HG03139 (cell line): ENCODE results near the gene ZBTB16.

Experiments used
- ATAC-seq: cut with Tn5 transposase; IDR thresholded peaks from one replicate; pipeline ENCODE4 v1.9.1; 2021; ENCODE audit not compliant: unreplicated experiment

The ZBTB16 gene

DNA sequence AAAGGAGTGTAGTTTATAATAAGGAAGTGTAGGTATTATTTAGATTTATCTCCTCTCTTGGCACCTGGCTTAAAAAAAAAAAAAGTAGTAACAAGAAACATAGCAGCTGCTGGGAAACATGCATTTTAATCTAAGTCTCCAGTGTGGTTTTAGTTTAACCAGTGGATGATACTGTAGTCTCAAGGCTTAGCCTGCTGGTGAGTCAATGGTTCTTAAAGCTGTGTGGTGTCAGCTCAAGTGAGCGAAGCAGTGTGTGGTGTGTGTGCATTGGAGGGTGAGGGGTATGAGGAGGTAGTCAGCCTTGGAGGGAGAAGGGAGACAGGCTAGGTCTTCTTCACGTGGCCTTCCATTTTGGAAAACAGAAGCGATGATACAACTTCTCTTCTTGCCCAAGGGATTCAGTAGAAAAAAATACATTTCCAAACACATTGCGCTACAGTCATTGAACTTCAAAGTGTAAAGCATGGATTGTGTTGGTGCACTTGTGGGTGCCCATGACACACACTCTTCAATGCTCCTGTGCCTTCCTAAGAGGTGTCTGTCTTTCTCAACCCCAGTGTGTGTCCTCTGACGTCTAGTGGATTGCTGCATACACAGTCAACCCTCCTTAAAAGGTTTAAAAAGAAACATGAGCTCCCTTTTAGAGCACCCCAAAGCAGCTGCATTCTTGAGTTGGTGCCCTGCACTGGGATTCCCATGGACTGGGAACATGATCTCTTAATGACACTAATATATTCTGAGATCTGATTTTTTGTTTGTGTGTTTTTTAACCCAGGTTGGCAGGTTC lies 40.1 kb downstream of the ZBTB16 start:
- no peak for ATAC-seq

DNA sequence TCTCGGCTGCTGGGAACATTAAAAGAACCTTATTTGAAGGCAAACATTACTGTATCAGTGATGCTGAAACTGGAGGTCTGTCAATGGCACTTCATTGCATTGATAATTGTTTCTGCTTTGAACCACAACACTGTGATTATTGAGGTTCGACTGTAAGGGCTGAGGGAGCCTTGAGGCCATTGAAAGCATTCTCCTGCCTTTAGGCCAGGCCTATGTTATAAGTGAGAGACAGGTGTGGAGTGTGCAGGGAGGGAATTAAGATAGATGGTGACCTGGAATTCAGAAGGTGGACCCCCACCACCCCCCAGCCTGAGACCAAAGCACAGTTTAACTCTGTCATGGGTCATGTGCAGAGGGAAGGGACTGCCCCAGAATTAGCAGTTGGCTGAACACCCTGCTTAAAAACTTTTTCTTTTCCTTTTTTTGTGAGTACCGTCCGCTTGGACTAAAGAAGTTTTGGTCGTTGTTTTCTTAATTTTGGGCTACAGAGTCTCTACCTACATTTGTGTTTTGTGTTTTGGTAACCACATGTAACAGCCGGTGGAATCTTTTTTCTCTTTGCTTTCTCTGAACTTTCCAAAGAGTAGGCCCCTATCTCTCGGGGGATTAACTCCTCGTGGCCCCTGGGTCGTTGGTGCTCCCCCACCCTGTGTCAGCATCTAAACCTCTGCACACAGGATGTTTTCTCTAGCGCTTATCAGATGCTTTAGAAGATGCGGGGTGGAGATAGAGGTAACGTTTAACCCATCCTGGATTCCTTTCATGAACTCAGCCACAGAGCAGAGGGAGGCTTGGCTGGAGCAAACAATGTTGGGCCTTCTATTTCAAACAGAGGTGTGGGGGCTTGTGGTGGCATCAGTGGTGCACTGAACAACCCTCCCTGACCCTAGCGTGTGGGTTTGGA lies 43.7 kb downstream of the ZBTB16 start:
- ATAC-seq, result no peak

DNA sequence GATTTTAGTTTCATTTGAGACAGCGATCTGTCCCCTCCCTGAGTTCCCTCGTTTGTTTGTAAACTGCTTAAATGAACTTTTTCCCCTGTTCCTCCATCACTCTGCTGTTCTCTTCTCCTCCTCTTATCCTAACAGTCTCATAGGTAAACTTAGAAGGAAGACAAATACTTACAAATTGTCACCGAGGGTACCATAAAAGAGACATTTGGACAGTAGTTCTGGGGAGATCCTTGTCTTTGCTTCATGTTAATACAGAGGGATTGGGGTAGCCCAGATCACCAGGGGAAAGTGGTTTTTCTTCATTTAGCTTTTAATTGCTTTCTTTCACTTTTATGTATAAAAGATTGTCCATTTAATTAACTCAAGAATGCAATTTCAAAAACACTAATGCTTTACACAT lies 46.1 kb downstream of the ZBTB16 start:
- ATAC-seq, result no peak

DNA sequence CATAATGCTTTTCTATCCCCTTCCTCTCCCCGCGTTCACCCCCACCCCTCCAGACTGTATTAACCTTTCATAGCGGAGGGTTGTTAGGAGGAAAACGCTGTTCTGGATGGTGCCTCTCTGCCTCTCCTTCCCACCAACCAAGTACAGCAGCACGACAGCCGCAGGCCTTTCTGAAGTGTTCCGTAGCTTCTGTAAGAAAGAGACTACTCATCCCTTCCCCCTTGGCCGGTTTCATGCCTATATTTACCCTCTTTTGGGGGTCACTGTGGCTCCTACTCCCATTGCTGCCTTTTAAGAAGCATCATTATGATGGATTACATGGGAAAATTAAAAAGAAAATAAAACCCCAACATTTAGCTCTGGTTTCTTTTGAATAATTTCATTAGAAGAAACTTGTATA lies 46.5 kb downstream of the ZBTB16 start:
- ATAC-seq, result no peak

DNA sequence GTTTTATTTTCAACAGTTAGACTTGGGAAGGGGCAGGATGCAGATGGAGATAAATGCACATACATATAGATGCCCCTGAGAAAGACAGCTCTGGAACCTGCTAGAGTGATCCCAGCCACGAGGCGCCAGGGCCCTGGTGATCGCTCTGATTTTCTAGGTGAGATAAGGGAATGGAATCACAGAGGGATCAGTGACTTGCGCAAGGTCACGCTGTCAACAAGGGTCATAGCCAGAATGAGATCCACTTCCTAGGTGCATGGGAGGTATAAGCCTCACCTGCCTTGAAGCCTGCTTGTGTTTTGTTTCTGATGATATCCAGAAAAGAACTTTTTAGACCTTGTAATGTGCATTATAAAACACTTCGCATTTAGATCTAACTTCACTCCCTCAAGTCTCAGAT lies 47.5 kb downstream of the ZBTB16 start:
- no peak for ATAC-seq

DNA sequence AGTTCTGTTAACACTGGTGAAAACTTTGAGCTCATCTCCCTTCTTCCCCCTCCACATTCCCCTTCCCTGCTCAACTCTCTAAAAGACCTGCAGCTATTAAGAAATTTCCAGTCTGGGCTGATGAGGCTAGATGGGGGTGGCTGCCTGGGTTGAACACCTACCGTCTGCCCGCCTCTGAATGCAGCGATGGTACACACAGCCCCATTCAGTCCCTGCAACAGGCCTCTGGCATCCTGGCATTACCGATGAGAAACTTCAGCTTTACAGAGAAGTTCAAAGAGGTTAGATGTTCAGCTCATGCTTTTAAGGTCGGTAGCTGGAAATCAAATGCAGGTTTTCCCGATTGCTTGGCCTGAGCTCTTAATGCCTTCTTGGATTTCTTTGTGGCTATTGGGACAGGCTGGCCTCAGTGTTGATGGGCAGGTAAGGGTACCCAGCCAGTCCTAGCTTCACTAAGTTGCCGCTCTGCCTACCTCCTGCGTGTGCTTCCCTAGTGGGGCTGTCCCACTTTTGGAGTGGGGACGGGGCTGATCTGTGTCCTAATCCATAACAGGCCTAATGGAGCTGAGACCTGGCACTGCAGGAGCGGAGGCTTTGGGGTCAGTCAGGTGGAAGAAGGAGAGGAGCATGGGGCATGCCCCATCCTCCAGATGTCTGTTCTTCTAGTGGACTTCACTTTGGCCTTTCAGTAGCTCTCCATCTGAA lies 49.1 kb downstream of the ZBTB16 start:
- no peak for ATAC-seq

DNA sequence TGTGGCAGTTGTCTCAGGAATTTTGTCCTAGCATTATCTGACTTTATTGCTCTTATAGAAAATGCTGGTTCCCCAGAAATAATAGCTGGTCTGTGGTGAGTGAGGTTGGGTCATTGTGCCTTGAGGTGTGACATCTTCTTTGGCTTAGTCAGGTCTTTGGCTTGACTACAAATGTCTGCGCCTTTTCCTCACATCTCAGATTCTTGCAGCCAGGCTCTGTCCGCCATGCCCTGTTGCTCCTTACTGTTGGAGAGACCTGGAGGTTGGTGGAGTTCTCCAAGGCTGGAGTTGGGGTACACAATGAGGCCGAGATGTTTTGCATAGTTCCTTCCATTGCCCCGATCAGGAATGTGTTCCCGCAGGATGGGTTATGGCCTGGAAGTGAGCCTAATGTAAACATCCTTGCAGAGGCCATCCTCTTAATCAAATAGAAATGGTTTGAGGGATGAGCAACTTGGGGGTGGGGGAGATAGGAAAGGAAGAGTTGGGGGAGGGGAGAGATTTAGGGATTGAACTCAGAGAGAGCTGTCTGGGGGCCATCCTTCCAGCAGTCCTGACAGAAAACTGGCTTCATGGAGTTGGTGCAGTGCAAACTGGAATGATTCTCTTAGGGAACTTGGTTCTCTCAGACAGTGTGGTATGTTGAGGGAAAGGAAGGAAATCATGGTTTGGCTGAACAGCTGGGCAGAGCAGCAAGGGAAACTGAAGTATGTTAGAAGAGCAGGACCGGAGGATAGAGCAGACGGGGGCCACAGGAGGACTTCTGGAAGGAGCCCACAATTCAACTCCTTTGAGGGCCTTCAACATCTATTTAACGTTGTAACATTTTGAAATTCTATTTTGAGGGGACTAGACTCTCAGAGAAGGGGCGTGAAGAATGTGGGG lies 49.9 kb downstream of the ZBTB16 start:
- no peak for ATAC-seq

DNA sequence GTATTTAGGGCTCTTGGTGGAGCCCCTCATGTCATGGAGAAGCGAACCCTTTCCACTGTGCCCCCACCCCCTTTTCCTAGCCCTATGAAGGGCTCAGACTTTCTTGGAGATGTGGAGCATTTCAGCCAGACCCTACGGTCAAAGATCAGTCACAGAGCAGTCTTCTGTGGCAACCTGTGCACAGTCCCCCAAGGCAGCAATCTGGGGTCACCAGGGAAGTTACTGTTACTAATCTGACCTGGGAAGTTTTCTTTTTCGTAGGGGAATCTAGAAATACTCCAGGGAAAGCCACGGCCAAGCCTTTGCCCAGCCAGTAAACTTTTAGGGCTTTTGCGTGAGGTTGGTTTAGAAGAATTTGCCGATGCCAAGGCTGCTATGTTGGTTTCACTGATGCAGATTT lies 50.6 kb downstream of the ZBTB16 start:
- ATAC-seq, result no peak

DNA sequence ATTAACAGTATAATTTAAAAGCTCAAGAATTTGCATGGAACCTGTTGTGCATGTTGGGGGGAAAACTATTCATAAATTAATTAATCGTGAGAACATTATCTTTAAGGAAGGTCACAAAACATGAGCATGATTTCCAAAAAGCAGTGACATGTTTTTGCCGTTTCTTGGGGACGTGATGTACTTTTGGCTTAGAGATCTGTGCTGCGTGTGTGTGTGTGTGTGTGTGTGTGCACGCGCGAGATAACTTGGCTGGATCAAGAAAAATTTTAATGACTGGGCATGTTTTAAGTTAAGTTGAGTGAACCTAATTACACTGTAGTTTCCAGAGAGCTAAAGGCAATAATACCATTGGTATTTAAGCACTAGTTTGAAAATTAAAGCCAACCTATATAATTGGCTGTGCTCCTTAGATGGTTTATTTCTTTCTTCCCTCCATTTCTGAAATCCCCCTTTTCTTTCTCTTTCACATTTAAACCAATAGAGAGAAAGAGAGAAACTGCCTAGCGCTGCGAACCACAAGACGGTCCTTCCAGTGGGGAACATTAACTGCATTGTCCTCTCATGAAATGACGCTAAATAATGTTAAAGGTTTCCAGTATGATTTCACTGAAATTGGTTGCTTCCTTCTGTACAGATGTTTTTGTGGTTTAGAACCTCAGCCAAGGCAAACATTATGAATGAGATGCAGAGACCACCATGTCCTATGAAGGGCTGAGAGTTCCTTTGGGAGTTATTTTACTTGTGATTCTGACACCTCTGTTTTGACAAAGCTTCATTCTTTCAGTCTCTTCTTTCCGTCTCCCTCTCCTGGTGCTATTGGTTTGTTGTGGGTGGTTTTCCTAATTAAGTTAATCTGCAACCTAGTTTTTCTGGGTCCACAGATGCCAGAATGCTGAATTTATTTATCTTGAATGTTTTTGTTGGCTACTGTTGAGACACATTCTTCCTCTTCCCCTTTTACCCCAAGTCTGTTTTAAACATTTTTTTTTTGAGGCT lies 51.7 kb downstream of the ZBTB16 start:
- ATAC-seq, result no peak

DNA sequence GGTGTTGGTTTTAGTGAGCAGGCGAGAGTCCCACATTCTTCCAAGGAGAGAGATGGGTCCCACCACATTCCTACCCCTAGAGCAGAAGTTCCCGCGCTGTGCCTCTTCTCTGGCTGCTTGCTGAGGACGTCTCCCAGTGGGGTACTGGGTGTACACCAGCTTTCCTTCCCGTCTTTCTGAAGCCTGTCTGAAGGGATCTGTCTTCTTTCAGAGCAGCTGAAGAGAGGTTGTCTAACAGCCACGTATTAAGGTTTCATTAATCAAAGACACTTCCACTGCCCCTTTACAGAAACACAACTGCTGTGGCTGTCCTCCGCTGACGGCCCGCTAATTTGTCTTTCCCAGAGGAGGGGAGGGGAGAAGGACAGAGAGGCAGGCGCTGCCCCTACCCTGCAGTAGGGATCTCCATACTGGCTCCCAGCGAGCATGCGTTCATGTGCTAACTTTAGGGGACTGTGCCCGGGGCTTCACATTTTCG lies 56.0 kb downstream of the ZBTB16 start:
- ATAC-seq, result no peak

DNA sequence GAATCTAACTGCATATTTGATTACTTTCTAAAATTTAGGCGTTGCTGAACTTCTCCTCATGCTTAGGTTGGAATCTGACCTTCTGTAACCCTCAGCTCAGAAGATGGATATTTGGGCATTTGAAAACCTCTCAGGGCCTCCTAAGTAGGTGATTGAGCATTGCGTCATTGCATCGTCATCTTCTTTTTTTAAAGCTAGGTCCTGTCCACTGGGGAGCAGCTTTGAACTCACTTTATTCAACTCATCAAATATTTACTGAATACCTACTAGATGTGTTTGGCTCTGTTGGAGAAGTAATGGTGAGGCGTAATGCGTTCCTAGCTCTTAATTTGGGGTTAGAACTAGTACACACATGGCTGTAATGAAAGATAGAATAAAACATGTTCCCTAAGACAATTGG lies 56.8 kb downstream of the ZBTB16 start:
- no peak for ATAC-seq

DNA sequence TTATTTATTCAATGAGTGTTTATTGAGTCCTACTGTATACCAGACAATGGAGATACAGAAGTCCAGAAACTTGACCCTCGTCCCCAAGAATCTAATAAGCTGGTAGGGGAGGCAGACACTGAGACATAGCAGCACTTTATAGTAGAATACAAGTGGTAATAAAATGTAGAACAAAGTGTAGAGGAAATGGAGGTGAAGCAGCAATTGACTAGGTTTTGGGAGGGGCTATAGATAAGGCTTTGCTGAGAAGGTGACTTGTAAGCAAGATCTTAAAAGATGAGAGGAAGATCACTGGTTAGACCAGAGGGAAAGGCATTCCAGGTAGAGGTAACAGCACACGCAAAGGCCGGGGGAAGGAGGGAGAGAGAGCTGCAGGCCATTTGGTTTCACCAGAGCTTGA lies 57.3 kb downstream of the ZBTB16 start:
- ATAC-seq, result no peak

DNA sequence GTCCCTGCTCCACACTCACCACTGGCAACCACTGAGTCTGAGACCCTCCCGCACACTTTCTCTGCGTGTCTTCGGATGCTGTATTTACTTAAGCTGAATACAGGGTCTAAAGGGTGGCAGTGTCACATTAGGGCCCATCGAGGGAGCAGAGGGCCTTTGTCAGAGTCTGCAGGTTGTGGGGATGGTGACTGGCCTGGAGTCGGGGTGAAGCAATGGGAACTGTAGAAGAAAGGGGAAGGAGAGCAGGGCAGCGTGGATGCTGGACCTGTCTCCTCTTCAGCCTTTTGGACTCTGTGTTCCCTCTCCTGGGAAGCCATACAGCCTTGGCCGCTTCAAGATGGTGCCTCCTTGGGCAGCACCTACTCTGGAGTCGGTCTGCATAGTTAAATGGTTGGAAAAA lies 61.1 kb downstream of the ZBTB16 start:
- ATAC-seq, result no peak

DNA sequence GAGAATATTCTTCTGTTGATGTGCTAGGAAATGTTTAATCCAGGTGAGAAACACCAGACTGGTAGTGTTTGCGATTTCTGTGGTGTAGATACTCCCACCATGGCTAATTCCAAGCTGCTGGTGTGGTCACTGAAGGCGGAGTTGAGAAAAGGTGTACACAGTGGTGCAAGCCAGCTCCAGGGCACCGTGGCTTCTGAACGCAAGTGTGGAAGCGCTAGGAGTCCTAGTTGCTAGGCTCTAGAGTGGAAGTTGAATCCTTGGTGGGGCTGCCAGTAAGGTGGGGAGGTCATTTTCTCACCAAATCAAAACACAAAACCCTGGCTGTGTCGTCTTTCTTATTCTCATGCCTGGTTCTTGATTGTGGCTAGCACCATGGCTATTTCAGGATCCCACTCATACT lies 61.6 kb downstream of the ZBTB16 start:
- no peak for ATAC-seq

DNA sequence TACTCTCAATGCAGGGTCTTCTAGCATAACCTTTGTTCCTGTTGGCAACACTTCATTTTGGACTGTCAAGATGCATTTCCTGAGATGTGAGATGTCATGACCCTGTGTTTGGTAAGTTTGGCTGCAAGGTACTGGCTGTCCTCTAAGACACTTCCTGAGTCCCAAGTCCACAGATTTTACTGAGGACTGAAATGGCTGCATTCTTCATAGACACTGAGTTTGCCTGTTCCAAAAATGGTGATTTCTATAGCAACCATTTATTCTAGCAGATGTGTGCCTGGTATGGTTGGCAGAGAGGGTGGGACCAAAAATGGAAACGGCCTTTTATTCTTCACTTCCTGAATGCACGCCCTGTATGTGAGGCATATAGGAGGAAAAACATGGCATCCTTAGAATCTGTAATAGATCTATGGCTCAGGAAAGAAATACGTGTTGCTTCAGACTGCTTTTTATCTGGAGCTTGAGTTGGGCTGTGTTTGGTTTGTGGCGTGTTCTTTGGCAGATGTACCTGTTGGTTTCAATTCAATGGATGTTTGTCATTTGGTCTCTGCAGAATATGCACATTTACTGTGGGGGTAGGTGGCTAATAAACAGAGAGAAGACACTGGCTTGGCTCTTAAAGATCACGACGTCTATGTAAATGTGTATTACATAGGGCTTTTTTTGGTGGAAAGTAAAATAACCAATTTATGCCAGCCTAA lies 62.4 kb downstream of the ZBTB16 start:
- ATAC-seq, result no peak

DNA sequence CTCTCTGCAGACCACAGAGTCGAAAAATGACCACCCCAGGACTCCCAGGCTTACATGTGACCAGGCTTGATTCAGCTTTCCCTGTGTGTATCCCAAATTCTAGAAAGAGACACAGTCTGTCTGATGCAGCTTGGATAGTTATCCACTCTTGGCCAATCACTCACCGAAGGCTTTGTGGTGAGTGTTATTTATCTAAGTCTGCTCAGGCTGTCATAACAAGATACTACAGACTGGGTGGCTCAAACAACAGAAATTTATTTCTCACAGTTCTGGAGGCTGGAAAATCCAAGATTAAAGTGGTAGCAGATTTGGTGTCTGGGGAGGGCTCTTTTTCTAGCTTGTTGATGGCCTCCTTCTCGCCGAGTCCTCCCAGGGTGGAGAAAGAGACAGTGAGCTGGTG lies 63.2 kb downstream of the ZBTB16 start:
- ATAC-seq, result no peak

DNA sequence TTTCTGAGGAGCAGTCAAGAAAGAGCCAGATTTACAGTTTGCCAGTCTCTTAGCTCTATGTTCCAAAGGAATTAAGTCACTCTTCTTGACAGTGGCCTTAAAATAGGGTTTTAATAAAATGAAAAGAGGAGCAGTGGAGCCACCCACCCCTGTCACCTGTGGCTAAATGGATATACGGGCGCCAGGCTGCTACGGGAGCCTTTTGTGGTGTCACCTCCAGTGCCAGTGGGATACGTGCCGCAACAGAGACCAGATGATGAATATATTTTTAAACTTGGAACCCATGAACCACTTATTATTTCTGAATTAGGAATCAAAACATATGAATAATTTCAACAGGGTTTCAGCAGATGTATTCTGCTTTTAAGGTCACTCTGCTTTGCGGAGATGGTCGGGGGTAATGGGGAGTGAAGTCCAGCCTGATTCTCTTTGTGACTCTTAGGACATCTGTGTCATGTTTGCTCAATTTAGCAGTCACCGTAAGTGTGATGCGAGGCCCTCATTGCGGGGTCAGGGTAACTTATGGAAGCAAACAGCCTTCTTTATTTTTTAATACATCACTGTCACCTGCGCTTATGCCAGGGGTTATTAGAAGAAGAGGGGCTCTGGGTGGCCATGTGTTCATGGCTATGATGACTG lies 64.3 kb downstream of the ZBTB16 start:
- no peak for ATAC-seq

DNA sequence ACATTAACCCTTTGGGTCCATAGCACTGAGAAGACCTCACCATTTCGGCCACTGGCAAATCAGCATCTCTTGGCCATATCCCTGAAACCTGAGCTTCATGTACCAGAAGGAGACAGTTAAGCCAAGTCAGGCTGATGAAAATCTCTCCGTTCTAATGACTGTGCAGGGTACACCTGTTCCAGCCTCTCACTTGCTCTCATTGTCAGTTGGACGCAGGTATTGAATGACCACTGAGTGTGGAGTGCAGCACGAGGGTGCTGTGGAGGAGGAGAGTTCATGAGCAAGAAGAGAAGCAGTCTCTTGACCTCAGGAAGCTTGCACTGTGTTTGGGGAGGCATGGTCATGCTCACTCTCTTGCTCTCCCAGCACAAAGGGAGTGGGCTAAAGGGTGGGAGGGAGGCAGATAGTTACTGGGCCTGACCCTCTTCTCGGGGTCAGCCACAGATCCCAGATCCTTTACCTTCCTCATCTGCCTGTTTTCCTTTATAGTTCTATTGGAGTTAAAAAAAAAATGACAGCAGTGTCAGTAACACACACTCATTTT lies 65.2 kb downstream of the ZBTB16 start:
- no peak for ATAC-seq
